ENCODE data around the gene LAYN.

GRCh38 chr11:111598148-111598547, 57.6 kb downstream of the LAYN start:
- TF ChIP-seq CTCF (IDR thresholded peaks at IDR 0.05; ENCODE audit: low read depth, low read length, poor library complexity, severe bottlenecking): no peak
- no peak for TF ChIP-seq EZH2phosphoT487 (IDR thresholded peaks at IDR 0.05; ENCODE audit: borderline replicate concordance, low read length)
